Psoas muscle (tissue), 8 donors: ENCODE measurements around the gene NR3C1. TPM values are rescaled to one million over a fixed set of nuclear protein-coding genes. Genes with fewer than 3 reads are reported as not detected.
"Not testable (repeated sequence)": the region's sequence is repeated elsewhere in the genome, so short reads cannot be mapped to it uniquely, and the experiment has no call there.

Source experiments
- ATAC-seq, 4 donors: fragments of 200-7000 bp; cut with Tn5 transposase; one replicate each; pipeline ENCODE4 v1.9.1; 2020; ENCODE audit warnings: moderate library complexity in 3 of 4, mild to moderate bottlenecking in 2 of 4
- DNase-seq, 2 donors: peaks; one replicate each; pipeline ENCODE4 v3.0.0-alpha.2; 2020
- H3K27ac ChIP-seq: fragments of 200-600 bp; one replicate; pipeline ENCODE4 v1.8.0; 2022
- H3K27me3 ChIP-seq, 3 donors: fragments of 200-600 bp in 1 of 3; one replicate each; pipeline versions ENCODE4 v1.6.1 to v1.8.0; 2013 to 2022; ENCODE audit warnings: low read length in 2 of 3, mild to moderate bottlenecking in 2 of 3, moderate library complexity in 1 of 3; ENCODE audit not compliant: insufficient read depth in 3 of 3
- H3K36me3 ChIP-seq, 2 donors: fragments of 200-600 bp in 1 of 2; one replicate each; pipeline versions ENCODE4 v1.6.1 to v1.8.0; 2013 to 2022; ENCODE audit warnings: low read depth in 1 of 2, mild to moderate bottlenecking in 1 of 2, moderate library complexity in 1 of 2; ENCODE audit not compliant: insufficient read depth in 1 of 2
- H3K4me1 ChIP-seq: fragments of 200-600 bp; one replicate; pipeline ENCODE4 v1.8.0; 2022
- H3K4me3 ChIP-seq: fragments of 200-600 bp; one replicate; pipeline ENCODE4 v1.8.0; 2022; ENCODE audit warnings: mild to moderate bottlenecking
- H3K9me3 ChIP-seq: fragments of 200-600 bp; one replicate; pipeline ENCODE4 v1.8.0; 2022
- CTCF ChIP-seq: fragments of 200-600 bp; IDR thresholded peaks from one replicate; pipeline ENCODE4 v1.8.0; 2022; ENCODE audit warnings: antibody characterized with exemption
- WGBS, 3 donors: extraction: QIAGEN DNeasy Blood & Tissue Kit; methylation state at CpG; one replicate each; pipeline versions ENCODE4 v1.1.6 to v1.1.7; 2013; 5-methylcytosine and 5-hydroxymethylcytosine counted together
- intact Hi-C, 2 donors: fragments of 100-400 bp; cut with DNase I; formaldehyde crosslinking; loops; one replicate each; pipeline versions ENCODE4 v1.11.0 to v1.14.2; 2022
- polyA plus RNA-seq, 3 donors: library from polyadenylated mRNA; stranded (reverse); fragments of 200-250 nt; gene quantifications; one replicate each; pipeline ENCODE4 v1.2.3, GENCODE V29; 2013
- total RNA-seq, 4 donors: library from RNA; stranded (reverse); fragmentation: NEBNext Ultra II Directional in 2 of 4; extraction: Animal tissue kit (Norgen Biotek cat#: 25700) in 2 of 4; gene quantifications; one replicate each; pipeline versions ENCODE4 v1.2.1 to v1.2.4, GENCODE V29; 2021 to 2023
- donor health status: healthy with polysubstance abuse.
- donor health status: DM: no; HTN: no; CAD: no; lungs with moderate emphysema.
- donor health status: Bipolar disorder and iron deficiency.
- donor health status: healthy.
- donor health status: DM: yes; HTN: yes; CAD: no.
- donor health status: DM: no; HTN: no; CAD: no.
- donor health status: DM: no; HTN: no; CAD: no.
- donor health status: DM: yes; HTN: yes; CAD: no.

The NR3C1 gene
- total and polyA plus RNA-seq, 7 donors = 16.5 to 89.7 (median 55.8) TPM

GRCh38 chr5:143328589-143329220 lies 74.8 kb downstream of the NR3C1 start:
- no peak for TF ChIP-seq CTCF
- Histone ChIP-seq H3K36me3 (no peaks in the 10 kb centered on the region), H3K27me3 (no peaks in the 10 kb centered on the region), H3K4me1 (peaks cover 69% of the 10 kb centered on the region), H3K4me3 (no peak overlapping the region), H3K27ac (peak overlapping the region; percentile 32), H3K9me3 (no peaks in the 10 kb centered on the region)
- WGBS, 3 donors = 76 to 87% (median 80%) methylated on average over 5 of the region's 5 CpGs
- ATAC-seq (no peak), DNase-seq (no peak)
- intact Hi-C loops = no loop called here

- WGBS, 3 donors = 86 to 96% (median 93%) methylated on average over 4 of the region's 4 CpGs
- ATAC-seq, H3K36me3 ChIP-seq, H3K9me3 ChIP-seq, H3K4me3 ChIP-seq, DNase-seq, H3K27ac ChIP-seq, H3K27me3 ChIP-seq, intact Hi-C loops: not testable (repeated sequence)
- H3K4me1 ChIP-seq = peaks cover 74% of the 10 kb centered on the region
These were observed 78.4 kb downstream of the NR3C1 start for GRCh38 chr5:143325086-143325485.

GRCh38 chr5:143322931-143323630 lies 80.4 kb downstream of the NR3C1 start:
- H3K36me3 ChIP-seq, H3K4me3 ChIP-seq, H3K27me3 ChIP-seq, DNase-seq, intact Hi-C loops, H3K9me3 ChIP-seq: not testable (repeated sequence)
- peaks cover 75% of the 10 kb centered on the region for H3K4me1 ChIP-seq
- peak; percentile 43 to 74 (median 65) for ATAC-seq
- H3K27ac ChIP-seq = peak overlapping the region; percentile 34
- 56 to 81% (median 65%) methylated on average over 5 of the region's 5 CpGs for whole genome bisulfite sequencing, 3 donors

- ATAC-seq = no peak
- Histone ChIP-seq H3K9me3 (no peaks in the 10 kb centered on the region), H3K4me3 (no peak overlapping the region), H3K4me1 (peaks cover 78% of the 10 kb centered on the region), H3K27ac (peak overlapping the region; percentile 34), H3K27me3 (no peaks in the 10 kb centered on the region), H3K36me3 (no peaks in the 10 kb centered on the region)
- intact Hi-C loops = no loop called here
- TF ChIP-seq CTCF = no peak
- 80 to 85% (median 85%) methylated on average over 1 of the region's 1 CpG for WGBS, 3 donors
- DNase-seq = no peak
These were observed 81.3 kb downstream of the NR3C1 start for GRCh38 chr5:143322176-143322575.

- Histone ChIP-seq H3K9me3 (no peaks in the 10 kb centered on the region), H3K36me3 (no peaks in the 10 kb centered on the region), H3K4me1 (peaks cover 89% of the 10 kb centered on the region), H3K27ac (peak overlapping the region; percentile 28), H3K27me3 (no peaks in the 10 kb centered on the region), H3K4me3 (no peak overlapping the region)
- DNase-seq = no peak
- no peak for TF ChIP-seq CTCF
- intact Hi-C loops = loop anchor here (5.0 to 10.0 kb wide), 3 partner anchors 55 to 83 kb away; partner anchors contain the start of gene NR3C1 (in 1 of the 2)
- WGBS, 3 donors = 41 to 50% (median 42%) methylated on average over 5 of the region's 5 CpGs
- no peak for ATAC-seq
These were observed 83.9 kb downstream of the NR3C1 start for GRCh38 chr5:143319437-143320227.
